ENCODE data around the gene OR10S1.
"Not testable (repeated sequence)": the region's sequence is repeated elsewhere in the genome, so short reads cannot be mapped to it uniquely, and the experiment has no call there.

OR10S1 gene

GRCh38 chr11:123977731-123978347 lies at the start of gene OR10S1:
OR10S1 (minus strand) TSS chr11:123977781; CDS start chr11:123977664, 117 bp downstream.
- DNase-seq, result no peak
- in situ Hi-C loops (cut with MboI; ENCODE audit: low pct_unique_long_range_greater_than_20kb, low sequenced_read_pairs), result no loop called here

GRCh38 chr11:124026498-124026897 lies 48.9 kb upstream of the OR10S1 start, which contains the start of gene OR10G8:
OR10G8 (plus strand) TSS chr11:124026798; CDS start chr11:124029623, 2,825 bp downstream.
- in situ Hi-C loops (cut with MboI; ENCODE audit: low pct_unique_long_range_greater_than_20kb, low sequenced_read_pairs), result no loop called here
- no peak for DNase-seq

- in situ Hi-C loops (cut with MboI; ENCODE audit: low pct_unique_long_range_greater_than_20kb, low sequenced_read_pairs); DNase-seq: not testable (repeated sequence)
Measured at GRCh38 chr11:124015837-124016236, 38.3 kb upstream of the OR10S1 start.

GRCh38 chr11:124012697-124013096 lies 35.1 kb upstream of the OR10S1 start, which contains the start of gene OR10G4:
OR10G4 (plus strand) TSS chr11:124012997; CDS start chr11:124015575, 2,578 bp downstream.
- in situ Hi-C loops (cut with MboI; ENCODE audit: low pct_unique_long_range_greater_than_20kb, low sequenced_read_pairs), result no loop called here
- no peak for DNase-seq

GRCh38 chr11:123995119-123995518 lies 17.5 kb upstream of the OR10S1 start, which contains the start of gene OR10G6:
OR10G6 (minus strand) TSS chr11:123995161; CDS start chr11:123995161, 0 bp downstream.
- no peak for DNase-seq
- in situ Hi-C loops (cut with MboI; ENCODE audit: low pct_unique_long_range_greater_than_20kb, low sequenced_read_pairs), result no loop called here

GRCh38 chr11:123979311-123979710 lies 1.7 kb upstream of the OR10S1 start:
- DNase-seq, result no peak
- in situ Hi-C loops (cut with MboI; ENCODE audit: low pct_unique_long_range_greater_than_20kb, low sequenced_read_pairs), result no loop called here

- DNase-seq, result no peak
- in situ Hi-C loops (cut with MboI; ENCODE audit: low pct_unique_long_range_greater_than_20kb, low sequenced_read_pairs), result no loop called here
Measured at GRCh38 chr11:123976770-123977560, 616 bp downstream of the OR10S1 start.

GRCh38 chr11:123973816-123974215 lies 3.8 kb downstream of the OR10S1 start:
- DNase-seq, result no peak

GRCh38 chr11:123956752-123957151 lies 20.8 kb downstream of the OR10S1 start:
- in situ Hi-C loops (cut with MboI; ENCODE audit: low pct_unique_long_range_greater_than_20kb, low sequenced_read_pairs), result no loop called here
- no peak for DNase-seq

More at GRCh38 chr11:123973816-123974215, 3.8 kb downstream of the OR10S1 start:
- in situ Hi-C loops (cut with MboI; ENCODE audit: low pct_unique_long_range_greater_than_20kb, low sequenced_read_pairs), result no loop called here

- in situ Hi-C loops (cut with MboI; ENCODE audit: low pct_unique_long_range_greater_than_20kb, low sequenced_read_pairs), result no loop called here
- DNase-seq, result no peak
Measured at GRCh38 chr11:123945132-123945531, 32.4 kb downstream of the OR10S1 start.

GRCh38 chr11:123943738-123944137 lies 33.8 kb downstream of the OR10S1 start, which contains the start of gene OR6T1:
OR6T1 (minus strand) TSS chr11:123943838; CDS start chr11:123943838, 0 bp downstream.
- in situ Hi-C loops (cut with MboI; ENCODE audit: low pct_unique_long_range_greater_than_20kb, low sequenced_read_pairs), result no loop called here
- DNase-seq, result no peak

- in situ Hi-C loops (cut with MboI; ENCODE audit: low pct_unique_long_range_greater_than_20kb, low sequenced_read_pairs), result no loop called here
- DNase-seq, result no peak
Measured at GRCh38 chr11:123942413-123942812, 35.2 kb downstream of the OR10S1 start.

- in situ Hi-C loops (cut with MboI; ENCODE audit: low pct_unique_long_range_greater_than_20kb, low sequenced_read_pairs), result no loop called here
- no peak for DNase-seq
Measured at GRCh38 chr11:123939317-123939716, 38.3 kb downstream of the OR10S1 start, which contains the start of gene OR4D5. OR4D5 (plus strand) TSS chr11:123939617; CDS start chr11:123939617, 0 bp downstream.
